ENCODE data around the gene OST4.
A peak's percentile ranks its signal among the peaks of the same experiment; 100 is the strongest.

Gene OST4

DNA sequence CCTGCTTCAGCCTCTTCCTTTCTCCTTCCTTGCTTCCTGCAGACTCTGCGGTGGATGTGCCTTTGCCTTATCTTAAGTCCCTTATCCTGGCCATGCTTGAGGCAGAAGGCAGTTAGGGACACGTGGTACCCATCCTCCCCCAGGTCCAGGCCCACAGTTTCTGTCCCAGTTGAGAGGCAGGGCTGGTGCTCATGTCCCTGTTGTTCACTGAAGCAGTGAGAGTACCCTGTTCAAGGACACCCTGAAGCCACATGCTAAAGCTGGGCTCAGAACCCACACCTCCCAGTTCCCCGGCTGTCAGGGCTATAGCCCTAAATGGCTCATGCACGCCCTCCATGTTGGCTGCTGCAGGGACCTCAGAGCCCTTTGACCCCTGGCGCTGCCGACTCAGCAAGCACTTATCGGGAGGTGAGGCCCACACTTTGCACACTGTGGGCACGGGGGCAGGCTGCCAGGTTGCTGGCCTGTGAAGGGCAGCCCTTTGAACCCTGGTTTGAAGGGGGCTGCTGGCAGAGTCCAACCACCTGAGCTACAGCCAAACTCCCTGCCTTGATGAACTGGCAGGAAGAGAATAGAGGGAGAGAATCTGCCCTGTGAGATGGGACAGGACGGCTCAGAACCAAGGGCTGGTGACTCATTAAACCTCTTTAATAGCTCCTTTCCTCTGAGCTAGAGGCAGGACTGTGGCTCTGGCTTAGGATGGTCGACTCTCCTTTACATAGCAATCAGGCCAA is 21.4 kb upstream of the OST4 start:
- no peak for DNase-seq

DNA sequence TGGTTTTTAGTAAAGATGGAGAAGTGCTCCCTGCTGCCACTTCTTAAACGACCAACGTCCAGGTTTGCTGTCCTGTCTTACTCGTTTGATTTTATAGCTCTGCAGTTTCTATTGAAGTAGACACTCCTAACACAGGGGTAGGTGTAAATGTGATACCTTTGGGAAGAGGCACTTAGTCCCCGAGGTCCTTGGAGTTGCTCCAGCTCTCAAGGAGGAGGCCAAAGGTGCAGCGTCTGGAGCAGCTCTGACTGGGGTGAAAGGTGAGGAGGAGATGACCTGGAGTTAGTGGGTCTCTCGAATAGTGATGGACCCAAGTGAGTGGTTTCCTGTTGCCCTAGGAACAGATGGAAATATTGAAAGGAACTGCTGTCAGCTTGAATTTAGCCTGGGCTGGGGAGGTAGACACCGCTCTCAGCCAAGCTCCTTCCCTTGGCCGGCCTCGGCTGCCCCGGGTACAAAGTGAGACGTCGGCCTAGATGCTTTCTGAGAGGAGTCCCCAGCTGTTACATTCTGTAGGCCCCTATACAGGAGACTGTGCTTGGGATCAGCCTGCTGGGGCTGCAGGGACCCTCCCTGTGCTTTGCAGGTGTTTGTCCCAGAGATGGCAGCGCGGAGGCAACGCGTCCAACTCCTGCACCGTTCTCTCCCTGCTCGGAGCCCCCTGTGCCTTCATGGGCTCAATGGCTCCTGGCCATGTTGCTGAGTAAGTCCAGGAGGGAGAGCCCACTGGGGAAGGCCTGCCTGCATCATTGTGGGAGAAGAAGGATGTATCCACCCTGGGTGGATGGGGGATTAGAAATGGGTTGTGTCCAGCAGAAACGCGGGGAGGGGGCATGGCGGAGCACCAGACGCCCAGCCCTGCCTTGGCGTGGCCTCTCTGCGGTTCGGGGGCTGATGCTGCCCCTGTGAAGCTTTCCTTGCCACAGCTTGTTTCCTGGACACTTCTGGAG is 20.6 kb upstream of the OST4 start:
- no peak for DNase-seq

DNA sequence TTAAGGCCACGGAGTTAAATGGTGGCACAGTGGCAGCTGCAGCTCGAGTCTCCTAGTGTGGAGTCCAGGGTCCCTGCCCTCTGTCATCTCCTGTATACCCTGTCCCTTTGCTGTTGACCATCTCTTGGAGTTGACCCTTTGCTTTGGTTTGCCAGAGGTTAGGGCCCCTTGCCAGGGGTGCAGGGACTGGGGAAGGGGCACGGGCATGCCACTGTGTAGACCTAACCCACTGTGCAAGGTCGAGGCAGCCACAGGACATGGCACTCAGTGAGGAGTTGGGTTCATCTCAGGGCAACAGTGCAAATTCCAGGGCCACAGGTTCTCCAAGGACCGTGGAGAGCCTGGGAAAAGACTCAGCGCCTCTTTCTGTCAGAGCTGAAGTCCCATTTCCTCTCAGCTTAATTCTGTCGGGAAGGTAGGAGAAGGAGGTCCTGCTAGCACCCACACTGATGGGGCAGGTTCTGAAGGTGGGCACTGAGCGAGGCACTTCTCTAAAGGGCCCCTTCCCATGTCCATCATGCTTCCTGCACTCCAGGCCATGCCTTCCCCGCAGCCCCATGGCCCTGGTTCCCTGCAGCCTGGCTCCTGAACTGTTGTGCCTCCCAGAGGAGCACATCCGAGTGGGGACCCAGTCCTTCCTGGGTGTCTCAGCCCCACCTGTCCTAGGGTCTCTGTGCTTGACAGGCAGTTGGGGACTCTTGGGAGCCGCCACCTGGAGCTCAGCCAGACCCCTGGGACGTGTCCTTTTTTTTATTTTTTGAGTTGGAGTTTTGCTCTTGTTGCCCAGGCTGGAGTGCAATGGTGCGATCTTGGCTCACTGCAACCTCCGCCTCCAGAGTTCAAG is 17.9 kb upstream of the OST4 start:
- DNase-seq = no peak

DNA sequence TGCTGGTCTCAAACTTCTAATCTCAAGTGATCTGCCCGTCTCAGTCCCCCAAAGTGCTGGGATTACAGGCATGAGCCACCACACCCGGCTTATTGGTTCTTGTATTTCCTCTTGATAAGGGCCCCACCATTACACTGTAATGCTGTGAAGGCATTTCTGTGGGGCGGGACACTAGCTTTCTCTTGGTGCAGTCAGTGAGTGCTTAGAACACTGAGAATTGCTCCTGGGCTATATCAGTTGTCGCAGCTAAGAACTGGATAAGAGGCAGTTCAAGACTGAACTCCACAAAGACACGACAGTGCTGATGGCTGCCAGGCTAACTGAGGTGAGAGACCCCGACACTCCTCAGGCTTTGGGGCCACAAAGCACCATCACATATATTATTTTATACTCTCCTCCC is 17.2 kb upstream of the OST4 start:
- no peak for DNase-seq

DNA sequence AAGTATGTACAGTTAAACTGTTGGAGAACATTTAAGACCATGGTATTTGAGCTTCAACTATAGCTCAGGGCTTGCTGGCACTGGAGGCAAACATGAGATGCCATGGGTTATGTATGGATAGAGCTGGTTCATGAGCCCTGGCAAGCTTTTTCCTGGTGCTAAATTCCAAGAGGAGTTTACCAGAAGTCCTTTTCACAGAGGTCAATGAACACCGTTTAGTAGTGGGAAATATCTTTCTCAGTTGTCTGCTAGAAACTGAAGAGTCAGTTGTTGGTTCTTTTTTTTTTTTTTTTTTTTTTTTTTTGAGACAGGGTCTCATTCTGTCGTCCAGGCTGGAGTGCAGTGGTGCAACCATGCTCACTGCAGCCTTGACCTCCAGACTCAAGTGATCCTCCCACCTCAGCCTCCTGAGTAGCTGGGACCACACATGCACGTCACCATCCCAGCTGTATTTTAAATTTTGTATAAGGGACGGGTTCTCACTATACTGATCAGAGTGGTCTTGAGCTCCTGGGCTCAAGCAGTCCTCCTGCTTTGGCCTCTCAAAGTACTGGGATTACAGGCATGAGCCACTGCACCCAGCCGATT is 16.5 kb upstream of the OST4 start:
- DNase-seq = no peak

DNA sequence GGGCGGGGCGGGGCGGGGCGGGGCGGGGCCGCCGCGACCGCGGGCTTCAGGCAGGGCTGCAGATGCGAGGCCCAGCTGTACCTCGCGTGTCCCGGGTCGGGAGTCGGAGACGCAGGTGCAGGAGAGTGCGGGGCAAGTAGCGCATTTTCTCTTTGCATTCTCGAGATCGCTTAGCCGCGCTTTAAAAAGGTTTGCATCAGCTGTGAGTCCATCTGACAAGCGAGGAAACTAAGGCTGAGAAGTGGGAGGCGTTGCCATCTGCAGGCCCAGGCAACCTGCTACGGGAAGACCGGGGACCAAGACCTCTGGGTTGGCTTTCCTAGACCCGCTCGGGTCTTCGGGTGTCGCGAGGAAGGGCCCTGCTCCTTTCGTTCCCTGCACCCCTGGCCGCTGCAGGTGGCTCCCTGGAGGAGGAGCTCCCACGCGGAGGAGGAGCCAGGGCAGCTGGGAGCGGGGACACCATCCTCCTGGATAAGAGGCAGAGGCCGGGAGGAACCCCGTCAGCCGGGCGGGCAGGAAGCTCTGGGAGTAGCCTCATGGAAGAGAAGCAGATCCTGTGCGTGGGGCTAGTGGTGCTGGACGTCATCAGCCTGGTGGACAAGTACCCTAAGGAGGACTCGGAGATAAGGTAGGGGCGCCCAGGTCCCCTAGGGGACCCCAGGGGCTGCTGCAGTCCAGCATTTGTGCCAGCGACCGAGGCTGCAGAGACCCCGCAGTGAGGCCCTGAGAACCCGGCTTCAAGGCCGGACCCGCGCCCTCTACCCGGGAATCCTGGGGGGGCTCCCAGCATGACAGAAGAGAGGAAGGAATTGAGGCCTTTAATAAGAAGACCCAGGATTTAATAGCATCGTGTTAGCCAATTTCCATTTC is 15.5 kb upstream of the OST4 start, which contains the start of gene KHK:
KHK (plus strand) TSS at position 49 of the 870 bp plus-strand sequence; CDS start at position 537, 488 bp downstream.
- no peak for DNase-seq

DNA sequence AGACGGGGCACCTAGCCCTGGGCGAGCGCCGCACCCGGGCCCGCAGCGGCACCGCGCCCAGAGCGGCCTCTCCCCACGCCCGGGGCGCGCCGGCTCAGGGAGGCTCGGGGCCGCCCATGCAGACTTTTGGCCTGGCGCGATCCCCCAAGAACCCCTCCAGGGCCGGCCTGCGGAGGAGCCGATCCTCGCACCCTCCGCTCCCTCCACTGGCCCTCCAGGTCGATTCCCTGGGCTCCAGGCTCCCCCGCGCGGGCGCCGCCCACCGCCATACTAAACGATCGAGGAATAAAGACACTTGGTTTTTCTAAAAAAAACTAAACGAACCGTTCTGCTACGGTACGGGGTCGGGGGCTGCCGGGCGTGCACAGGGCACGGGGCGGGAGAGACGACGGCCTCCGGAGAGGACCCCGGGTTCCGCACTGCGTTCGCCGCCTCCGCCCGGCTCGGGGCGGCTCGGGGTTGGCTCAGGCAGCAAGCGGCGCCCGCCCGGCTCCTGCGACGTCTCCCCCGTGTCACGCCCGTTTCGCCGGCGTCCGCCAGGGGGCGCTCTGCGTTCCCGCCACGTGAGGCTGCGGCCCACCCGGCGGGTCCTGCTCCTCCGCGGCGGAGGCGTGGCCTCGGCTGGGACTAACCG is 14.8 kb upstream of the OST4 start:
- peak; percentile 97 for DNase-seq

DNA sequence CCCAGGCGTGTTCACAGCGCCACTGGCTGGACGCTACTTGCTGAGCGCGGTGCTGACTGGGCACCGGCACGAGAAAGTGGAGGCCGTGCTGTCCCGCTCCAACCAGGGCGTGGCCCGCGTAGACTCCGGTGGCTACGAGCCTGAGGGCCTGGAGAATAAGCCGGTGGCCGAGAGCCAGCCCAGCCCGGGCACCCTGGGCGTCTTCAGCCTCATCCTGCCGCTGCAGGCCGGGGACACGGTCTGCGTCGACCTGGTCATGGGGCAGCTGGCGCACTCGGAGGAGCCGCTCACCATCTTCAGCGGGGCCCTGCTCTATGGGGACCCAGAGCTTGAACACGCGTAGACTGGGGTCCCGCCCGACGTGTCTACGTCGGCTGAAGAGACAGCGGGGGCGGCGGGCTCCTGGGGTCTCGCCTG is 14.2 kb upstream of the OST4 start:
- no peak for DNase-seq

DNA sequence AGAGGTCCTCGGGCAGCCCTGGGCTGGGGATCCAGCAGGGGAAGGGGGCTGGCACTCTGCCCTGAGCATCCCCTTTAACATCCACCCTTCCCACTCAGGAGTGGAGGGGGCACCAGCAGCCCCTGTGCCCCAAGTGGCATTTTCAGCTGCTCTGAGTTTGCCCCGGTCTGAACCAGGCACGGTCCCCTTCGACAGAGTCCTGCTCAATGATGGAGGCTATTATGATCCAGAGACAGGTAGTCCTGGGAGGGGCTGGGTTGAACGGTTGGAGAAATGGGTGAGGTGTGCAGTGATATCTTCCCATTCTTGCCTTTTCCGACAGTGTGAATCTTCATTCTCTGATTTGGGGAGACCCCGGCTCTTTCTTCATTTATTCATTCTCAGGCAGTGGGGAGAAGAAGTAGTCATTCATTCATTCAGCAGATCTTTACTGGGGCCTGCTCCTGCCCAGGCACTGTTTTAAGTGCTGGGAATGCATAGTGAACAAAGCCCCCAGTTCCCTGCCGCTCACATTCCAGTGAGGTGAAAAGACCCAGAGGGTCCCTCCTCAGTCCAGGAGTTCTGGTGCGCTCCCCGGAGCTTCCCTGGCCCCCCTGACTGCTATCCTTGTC is 13.7 kb upstream of the OST4 start:
- no peak for DNase-seq

DNA sequence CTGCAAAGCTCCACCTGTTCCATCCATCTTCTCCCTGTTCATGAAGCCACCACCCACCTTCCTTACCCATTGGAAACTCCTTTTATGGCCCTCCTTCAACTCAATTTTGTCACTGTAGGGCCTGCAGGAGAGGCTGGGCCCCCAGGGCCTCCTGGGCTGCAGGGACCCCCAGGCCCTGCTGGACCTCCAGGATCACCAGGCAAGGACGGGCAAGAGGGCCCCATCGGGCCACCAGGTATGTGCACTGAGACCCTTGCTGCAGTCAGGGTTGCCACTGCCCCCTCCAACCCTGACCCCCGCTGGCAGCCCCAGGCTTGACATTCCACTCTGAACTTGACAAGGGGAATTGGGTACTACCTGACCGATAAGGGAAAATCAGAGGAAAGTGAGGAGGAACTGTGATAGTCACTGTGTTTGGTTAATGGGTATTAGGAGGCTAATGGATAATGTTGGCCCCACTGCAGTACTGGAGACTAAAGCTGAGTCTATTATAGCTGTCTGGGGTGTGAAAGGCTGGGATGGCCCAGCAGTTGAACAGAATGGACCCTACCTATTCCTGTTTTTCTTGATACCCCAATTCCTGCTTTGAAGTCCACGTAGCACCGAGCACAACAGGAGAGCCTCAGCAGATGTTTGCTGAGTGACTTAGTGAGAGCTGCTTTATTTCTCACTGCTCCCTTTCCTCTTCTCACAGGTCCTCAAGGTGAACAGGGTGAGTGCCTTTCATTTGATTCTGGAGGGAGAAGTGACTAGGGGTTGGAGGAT is 13.0 kb upstream of the OST4 start:
- no peak for DNase-seq

DNA sequence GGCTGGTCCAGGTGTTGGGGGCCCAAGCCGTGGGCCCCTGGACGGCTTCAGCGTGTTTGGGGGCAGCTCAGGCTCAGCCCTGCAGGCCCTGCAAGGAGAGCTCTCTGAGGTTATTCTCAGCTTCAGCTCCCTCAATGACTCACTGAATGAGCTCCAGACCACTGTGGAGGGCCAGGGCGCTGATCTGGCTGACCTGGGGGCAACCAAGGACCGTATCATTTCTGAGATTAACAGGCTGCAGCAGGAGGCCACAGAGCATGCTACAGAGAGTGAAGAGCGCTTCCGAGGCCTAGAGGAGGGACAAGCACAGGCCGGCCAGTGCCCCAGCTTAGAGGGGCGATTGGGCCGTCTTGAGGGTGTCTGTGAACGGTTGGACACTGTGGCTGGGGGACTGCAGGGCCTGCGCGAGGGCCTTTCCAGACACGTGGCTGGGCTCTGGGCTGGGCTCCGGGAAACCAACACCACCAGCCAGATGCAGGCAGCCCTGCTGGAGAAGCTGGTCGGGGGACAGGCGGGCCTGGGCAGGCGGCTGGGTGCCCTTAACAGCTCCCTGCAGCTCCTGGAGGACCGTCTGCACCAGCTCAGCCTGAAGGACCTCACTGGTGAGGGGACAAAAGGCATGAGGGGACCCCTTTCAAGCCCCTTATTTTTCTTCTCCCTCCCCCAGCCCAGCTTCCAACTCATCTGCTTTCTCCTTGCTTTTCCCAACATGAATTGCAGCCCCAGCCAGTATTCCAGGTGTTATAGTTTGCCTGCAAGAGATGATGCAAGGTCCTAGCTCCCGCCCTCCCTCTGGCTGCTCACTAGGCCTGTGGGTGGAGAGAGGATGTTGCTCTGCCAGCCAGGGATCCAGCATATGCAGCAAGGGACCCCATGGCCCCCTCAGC is 12.2 kb upstream of the OST4 start:
- no peak for DNase-seq

DNA sequence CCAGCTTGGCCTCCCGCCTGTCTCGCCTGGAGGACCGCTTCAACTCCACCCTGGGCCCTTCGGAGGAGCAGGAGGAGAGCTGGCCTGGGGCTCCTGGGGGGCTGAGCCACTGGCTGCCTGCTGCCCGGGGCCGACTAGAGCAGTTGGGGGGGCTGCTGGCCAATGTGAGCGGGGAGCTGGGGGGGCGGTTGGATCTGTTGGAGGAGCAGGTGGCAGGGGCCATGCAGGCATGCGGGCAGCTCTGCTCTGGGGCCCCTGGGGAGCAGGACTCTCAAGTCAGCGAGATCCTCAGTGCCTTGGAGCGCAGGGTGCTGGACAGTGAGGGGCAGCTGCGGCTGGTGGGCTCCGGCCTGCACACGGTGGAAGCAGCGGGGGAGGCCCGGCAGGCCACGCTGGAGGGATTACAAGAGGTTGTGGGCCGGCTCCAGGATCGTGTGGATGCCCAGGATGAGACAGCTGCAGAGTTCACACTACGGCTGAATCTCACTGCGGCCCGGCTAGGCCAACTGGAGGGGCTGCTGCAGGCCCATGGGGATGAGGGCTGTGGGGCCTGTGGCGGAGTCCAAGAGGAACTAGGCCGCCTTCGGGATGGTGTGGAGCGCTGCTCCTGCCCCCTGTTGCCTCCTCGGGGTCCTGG is 11.4 kb upstream of the OST4 start:
- DNase-seq = no peak

DNA sequence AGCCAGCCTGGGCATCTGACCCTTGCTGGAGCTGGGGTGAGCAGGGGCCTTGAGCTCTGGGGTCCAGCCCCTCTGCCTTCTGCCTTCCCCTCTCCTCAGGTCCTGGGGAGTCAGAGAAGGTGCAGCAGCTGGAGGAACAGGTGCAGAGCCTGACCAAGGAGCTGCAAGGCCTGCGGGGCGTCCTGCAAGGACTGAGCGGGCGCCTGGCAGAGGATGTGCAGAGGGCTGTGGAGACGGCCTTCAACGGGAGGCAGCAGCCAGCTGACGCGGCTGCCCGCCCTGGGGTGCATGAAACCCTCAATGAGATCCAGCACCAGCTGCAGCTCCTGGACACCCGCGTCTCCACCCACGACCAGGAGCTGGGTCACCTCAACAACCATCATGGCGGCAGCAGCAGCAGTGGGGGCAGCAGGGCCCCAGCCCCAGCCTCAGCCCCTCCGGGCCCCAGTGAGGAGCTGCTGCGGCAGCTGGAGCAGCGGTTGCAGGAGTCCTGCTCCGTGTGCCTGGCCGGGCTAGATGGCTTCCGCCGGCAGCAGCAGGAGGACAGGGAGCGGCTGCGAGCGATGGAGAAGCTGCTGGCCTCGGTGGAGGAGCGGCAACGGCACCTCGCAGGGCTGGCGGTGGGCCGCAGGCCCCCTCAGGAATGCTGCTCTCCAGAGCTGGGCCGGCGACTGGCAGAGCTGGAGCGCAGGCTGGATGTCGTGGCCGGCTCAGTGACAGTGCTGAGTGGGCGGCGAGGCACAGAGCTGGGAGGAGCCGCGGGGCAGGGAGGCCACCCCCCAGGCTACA is 10.7 kb upstream of the OST4 start:
- no peak for DNase-seq

DNA sequence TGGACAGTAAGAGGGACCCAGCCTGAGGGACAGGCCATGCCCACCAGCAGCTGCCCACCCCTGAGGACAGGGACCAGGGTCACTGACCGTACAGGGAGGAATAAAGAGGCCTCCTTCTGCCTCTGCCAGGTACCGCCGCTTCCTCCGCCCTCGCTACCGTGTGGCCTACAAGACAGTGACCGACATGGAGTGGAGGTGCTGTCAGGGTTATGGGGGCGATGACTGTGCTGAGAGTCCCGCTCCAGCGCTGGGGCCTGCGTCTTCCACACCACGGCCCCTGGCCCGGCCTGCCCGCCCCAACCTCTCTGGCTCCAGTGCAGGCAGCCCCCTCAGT is 9.1 kb upstream of the OST4 start:
- no peak for DNase-seq

DNA sequence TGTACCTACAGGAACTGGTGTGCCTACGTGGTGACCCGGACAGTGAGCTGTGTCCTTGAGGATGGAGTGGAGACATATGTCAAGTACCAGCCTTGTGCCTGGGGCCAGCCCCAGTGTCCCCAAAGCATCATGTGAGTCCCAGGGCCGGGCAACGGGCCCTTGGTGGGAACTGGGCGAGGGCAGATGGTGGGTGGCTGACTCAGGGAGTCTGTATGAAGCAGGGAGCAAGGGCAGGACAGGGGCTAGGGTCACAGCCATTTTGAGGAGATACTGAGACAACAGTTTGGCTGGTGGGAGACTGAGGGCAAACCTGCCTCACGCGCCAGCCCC is 8.7 kb upstream of the OST4 start:
- DNase-seq = no peak

DNA sequence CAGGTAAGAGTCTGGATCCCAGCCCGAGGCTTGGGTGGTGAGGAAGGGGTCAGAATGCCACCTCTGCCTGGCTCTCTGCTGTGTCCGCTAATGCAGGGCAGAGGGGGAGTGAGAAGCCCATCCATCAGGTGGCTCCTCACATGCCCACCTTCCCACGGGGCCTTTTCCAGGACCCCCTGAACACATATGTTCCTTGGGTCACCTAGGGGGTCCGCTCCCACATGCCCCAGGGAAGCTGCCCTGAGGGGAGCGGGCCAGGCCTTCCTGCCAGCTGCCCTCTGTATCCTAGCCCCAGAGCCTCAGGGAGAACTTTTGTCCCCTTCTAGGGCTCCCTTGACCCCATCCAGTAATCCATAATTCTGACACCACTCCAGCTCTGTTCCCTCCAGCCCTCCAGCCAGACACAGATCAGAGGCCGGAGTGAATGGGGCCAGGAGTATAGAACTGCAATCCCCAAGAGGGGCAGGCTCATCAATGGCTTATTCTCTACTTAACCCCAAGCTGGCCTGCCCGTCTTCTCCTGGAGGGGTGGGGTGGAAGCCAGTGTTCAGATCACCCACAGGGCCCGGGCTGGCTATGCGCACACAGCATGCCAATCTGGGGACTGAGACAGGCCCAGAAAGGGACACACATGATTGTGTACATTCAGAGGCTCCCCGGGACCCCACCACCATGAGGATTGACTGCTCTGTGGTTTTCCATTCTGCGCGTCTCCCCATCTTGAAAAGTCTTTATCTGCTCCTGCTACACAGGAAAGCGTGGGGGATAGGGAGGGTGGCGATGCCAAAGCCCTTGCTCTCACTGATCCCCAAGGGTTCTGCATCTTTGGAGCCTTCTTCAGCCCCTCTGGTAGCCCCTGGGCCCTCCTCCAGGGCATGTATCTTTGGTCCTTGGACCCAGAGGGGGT is 8.0 kb upstream of the OST4 start:
- no peak for DNase-seq

Measured in T-helper 9 cell (primary cell).